ENCODE data around the gene SHH. TPM values are rescaled to one million over a fixed set of nuclear protein-coding genes. Genes with fewer than 3 reads are reported as not detected.

Gene SHH
- total RNA-seq, 1 donor from 2014 or later: 0.26 TPM

DNA sequence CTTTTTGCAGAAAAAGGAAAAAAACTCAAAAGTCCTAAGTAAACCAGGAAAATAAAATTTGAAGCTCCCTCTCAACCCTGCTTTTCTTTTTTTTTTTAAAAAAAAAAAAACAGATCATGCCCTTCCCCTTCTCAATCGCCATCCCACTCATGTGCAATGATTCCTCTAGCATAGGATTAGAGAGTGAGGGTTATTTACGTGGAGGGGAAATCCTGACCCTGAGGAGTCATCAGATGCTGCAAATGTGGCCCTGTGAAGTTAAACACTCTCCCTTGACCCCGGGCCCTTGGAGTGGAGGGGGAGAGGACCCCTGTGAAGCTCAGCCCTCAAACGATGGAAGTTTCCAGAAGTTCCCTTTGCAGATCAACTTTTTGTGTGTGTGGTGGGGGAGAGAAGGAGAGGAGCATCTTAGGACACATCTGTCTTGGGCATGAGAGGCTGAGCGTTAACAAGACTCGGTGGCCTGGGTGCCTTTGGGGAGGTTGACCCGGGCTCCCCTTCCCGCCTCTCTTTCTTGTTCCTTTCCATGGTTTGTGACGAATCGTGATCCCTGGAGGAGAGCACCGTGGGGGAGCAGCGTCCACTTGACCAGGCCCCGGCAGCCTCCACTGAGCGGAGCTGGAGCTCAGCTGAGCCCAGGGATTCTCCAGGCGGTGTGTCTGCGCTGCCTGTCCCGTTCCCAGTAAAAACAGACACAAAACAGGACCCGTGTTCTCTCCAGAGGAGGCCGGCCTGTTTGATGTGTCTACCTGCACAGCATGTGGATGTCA, 1.5 kb upstream of the SHH start:
- Mint-ChIP-seq H3K27ac (ENCODE audit: unreplicated experiment) (no peak overlapping the region), H3K4me1 (ENCODE audit: unreplicated experiment) (peaks cover 23% of the 10 kb centered on the region), H3K4me3 (ENCODE audit: unreplicated experiment) (no peak overlapping the region), H3K36me3 (ENCODE audit: low read depth, unreplicated experiment) (peaks cover 4% of the 10 kb centered on the region), H3K9me3 (ENCODE audit: unreplicated experiment) (no peaks in the 10 kb centered on the region), H3K27me3 (ENCODE audit: unreplicated experiment) (peaks cover 46% of the 10 kb centered on the region)
- no peak for DNase-seq (ENCODE audit: low spot score)
- TF ChIP-seq, protein P1, sequence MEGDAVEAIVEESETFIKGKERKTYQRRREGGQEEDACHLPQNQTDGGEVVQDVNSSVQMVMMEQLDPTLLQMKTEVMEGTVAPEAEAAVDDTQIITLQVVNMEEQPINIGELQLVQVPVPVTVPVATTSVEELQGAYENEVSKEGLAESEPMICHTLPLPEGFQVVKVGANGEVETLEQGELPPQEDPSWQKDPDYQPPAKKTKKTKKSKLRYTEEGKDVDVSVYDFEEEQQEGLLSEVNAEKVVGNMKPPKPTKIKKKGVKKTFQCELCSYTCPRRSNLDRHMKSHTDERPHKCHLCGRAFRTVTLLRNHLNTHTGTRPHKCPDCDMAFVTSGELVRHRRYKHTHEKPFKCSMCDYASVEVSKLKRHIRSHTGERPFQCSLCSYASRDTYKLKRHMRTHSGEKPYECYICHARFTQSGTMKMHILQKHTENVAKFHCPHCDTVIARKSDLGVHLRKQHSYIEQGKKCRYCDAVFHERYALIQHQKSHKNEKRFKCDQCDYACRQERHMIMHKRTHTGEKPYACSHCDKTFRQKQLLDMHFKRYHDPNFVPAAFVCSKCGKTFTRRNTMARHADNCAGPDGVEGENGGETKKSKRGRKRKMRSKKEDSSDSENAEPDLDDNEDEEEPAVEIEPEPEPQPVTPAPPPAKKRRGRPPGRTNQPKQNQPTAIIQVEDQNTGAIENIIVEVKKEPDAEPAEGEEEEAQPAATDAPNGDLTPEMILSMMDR (IDR thresholded peaks at IDR 0.05; ENCODE audit: unreplicated experiment): no peak

DNA sequence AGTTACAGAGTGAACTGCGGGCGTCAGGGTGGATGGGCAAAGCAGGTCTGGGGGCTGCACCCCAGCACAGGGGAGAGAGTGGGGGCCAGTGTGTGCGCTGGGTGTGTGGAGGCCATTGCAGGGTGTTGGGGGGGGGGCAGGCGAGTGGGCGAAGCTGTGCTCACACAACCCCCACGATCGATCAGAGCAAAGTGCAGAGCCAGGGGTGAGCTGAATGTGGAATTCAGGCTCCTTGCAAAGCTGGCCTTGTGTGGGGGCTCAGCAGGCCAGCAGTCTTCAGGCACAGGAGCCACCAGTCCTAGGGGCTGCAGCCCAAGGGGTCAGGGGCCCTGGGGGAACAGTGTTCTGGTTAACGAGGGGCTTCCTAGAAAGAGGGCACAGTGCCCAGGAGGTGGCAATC, 862 bp upstream of the SHH start:
- TF ChIP-seq, protein P1 (IDR thresholded peaks at IDR 0.05; ENCODE audit: unreplicated experiment): no peak
- H3K36me3 Mint-ChIP-seq (ENCODE audit: low read depth, unreplicated experiment): peaks cover 4% of the 10 kb centered on the region
- no peak overlapping the region for H3K4me3 Mint-ChIP-seq (ENCODE audit: unreplicated experiment)
- no peak for DNase-seq (ENCODE audit: low spot score)
- H3K4me1 Mint-ChIP-seq (ENCODE audit: unreplicated experiment): peaks cover 23% of the 10 kb centered on the region
- H3K27ac Mint-ChIP-seq (ENCODE audit: unreplicated experiment): no peak overlapping the region
- H3K9me3 Mint-ChIP-seq (ENCODE audit: unreplicated experiment): no peaks in the 10 kb centered on the region
- H3K27me3 Mint-ChIP-seq (ENCODE audit: unreplicated experiment): peaks cover 44% of the 10 kb centered on the region

DNA sequence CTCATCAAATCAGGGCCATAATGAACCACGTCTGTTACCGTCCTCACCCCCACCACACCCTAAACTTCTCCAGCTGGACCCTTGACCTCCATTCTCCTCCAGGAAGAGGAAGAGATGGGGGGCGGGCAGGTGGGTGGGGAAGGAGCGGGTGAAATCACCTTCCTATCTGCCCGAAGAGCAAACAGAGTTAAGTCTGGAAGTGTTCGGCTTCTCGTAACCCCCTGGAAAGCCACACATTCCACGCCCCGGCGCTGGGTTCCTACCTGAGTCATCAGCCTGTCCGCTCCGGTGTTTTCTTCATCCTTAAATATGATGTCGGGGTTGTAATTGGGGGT, 736 bp downstream of the SHH start:
- Mint-ChIP-seq H3K4me1 (ENCODE audit: unreplicated experiment) (peaks cover 31% of the 10 kb centered on the region), H3K27me3 (ENCODE audit: unreplicated experiment) (peaks cover 46% of the 10 kb centered on the region), H3K27ac (ENCODE audit: unreplicated experiment) (no peak overlapping the region), H3K4me3 (ENCODE audit: unreplicated experiment) (peak overlapping the region; percentile 74), H3K9me3 (ENCODE audit: unreplicated experiment) (no peaks in the 10 kb centered on the region), H3K36me3 (ENCODE audit: low read depth, unreplicated experiment) (peaks cover 4% of the 10 kb centered on the region)
- no peak for DNase-seq (ENCODE audit: low spot score)
- TF ChIP-seq, protein P1 (IDR thresholded peaks at IDR 0.05; ENCODE audit: unreplicated experiment): no peak

DNA sequence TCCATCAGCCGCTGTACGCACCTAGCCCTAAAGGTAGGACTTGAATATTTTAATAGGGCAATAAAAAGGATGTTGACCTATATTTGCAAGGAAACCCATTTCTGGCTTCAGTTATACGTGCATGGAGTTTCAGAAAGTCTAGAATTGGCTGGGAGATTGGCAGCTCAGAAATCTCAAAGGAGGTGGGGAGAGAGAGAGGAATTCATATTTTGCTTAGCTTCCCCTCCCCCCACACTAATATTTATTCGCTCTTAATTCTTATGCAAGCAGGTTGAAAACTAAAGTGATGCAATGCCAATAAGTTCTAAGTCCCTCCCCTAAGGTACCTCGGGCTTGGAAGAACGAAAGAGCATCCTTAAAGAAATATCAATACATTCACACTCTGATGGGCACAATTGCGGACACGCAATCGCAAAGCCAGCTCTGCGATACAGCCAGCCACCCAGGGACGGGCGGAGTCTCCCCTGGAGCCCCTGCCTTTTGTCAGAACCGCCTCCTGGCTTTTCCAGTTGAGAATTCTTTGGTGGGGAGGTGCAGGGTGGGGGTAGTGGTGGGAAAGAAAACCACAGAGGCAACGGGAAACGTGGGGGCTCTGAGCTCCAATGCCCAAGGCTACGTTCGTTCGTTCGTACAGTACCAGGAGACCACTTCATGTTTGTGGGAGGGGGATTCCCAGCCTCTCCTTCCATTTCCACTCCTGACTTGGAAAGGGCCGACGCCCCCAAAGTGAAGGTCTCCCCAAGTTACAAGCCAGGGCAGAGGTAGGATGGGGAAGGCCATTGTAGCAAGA, 1.3 kb downstream of the SHH start:
- TF ChIP-seq, protein P1 (IDR thresholded peaks at IDR 0.05; ENCODE audit: unreplicated experiment): no peak
- peaks cover 33% of the 10 kb centered on the region for H3K4me1 Mint-ChIP-seq (ENCODE audit: unreplicated experiment)
- no peaks in the 10 kb centered on the region for H3K9me3 Mint-ChIP-seq (ENCODE audit: unreplicated experiment)
- H3K36me3 Mint-ChIP-seq (ENCODE audit: low read depth, unreplicated experiment): peaks cover 4% of the 10 kb centered on the region
- no peak overlapping the region for H3K27ac Mint-ChIP-seq (ENCODE audit: unreplicated experiment)
- H3K4me3 Mint-ChIP-seq (ENCODE audit: unreplicated experiment): peak overlapping the region; percentile 31
- H3K27me3 Mint-ChIP-seq (ENCODE audit: unreplicated experiment): peaks cover 46% of the 10 kb centered on the region
- DNase-seq (ENCODE audit: low spot score): no peak

Measured in endothelial cell (in vitro differentiated cells).